Smooth muscle cell (in vitro differentiated cells): Measurements from ENCODE around the gene C6orf163. TPM values are rescaled to one million over a fixed set of nuclear protein-coding genes. Genes with fewer than 3 reads are reported as not detected.

Experiments
- DNase-seq: peaks from one replicate; lab custom pipeline; 2025; ENCODE audit not compliant: unreplicated experiment; lab: John Stamatoyannopoulos, UW
- H2AFZ ChIP-seq: fragments of 200-600 bp; sonication (generic); 2 replicates; pipeline ENCODE4 v1.6.0; 2016; ENCODE audit warnings: antibody characterized with exemption, low read depth, mild to moderate bottlenecking
- H3F3A ChIP-seq: fragments of 200-600 bp; sonication (generic); 2 replicates; pipeline ENCODE4 v1.6.0; 2017; ENCODE audit warnings: antibody characterized with exemption, low read depth
- H3K27ac ChIP-seq: fragments of 200-600 bp; sonication (generic); 2 replicates; pipeline ENCODE4 v1.5.1; 2016; ENCODE audit warnings: low read depth, mild to moderate bottlenecking
- H3K27me3 ChIP-seq: fragments of 200-600 bp; sonication (generic); 2 replicates; pipeline ENCODE4 v1.6.1; 2016; ENCODE audit warnings: low read depth, mild to moderate bottlenecking
- H3K36me3 ChIP-seq: fragments of 200-600 bp; sonication (generic); 2 replicates; pipeline ENCODE4 v1.5.1; 2016; ENCODE audit warnings: low read depth
- H3K4me1 ChIP-seq: fragments of 200-600 bp; sonication (generic); 2 replicates; pipeline ENCODE4 v1.5.1; 2016; ENCODE audit warnings: low read depth
- H3K4me2 ChIP-seq: fragments of 200-600 bp; sonication (generic); 2 replicates; pipeline ENCODE4 v1.6.0; 2016; ENCODE audit warnings: mild to moderate bottlenecking
- H3K4me3 ChIP-seq: fragments of 200-600 bp; sonication (generic); 2 replicates; pipeline ENCODE4 v1.5.1; 2016; ENCODE audit warnings: mild to moderate bottlenecking
- H3K79me2 ChIP-seq: fragments of 200-600 bp; sonication (generic); 2 replicates; pipeline ENCODE4 v1.6.0; 2016; ENCODE audit warnings: low read depth, mild to moderate bottlenecking
- H3K9ac ChIP-seq: fragments of 200-600 bp; sonication (generic); 2 replicates; pipeline ENCODE4 v1.6.0; 2016; ENCODE audit warnings: low read depth
- H3K9me3 ChIP-seq: fragments of 200-600 bp; sonication (generic); replicated peaks from 2 replicates; pipeline ENCODE4 v1.5.1; 2016; ENCODE audit warnings: low read depth
- H4K20me1 ChIP-seq: fragments of 200-600 bp; sonication (generic); 2 replicates; pipeline ENCODE4 v1.6.0; 2016; ENCODE audit warnings: low read depth
- WGBS: methylation state at CpG from one replicate; pipeline ENCODE4 v1.1.7; 2016; ENCODE audit warnings: low lambda C conversion rate; 5-methylcytosine and 5-hydroxymethylcytosine counted together
- polyA plus RNA-seq: library from polyadenylated mRNA; unstranded; fragments of >200 nt; fragmentation: Nextera tagmentation; extraction: Ambion mirVana; gene quantifications from 2 replicates; pipeline ENCODE4 v1.2.1, GENCODE V29; 2016
- total RNA-seq: library from RNA; depleted of rRNA; stranded (reverse); fragments of >200 nt; gene quantifications from 2 replicates; pipeline ENCODE4 v1.2.3, GENCODE V29; 2014
- TF ChIP-seq, protein P1 (sequence below): fragments of 200-600 bp; sonication (generic); IDR thresholded peaks from 2 replicates; pipeline ENCODE4 v1.5.1; 2017; ENCODE audit warnings: borderline replicate concordance, mild to moderate bottlenecking, antibody characterized with exemption; ENCODE audit not compliant: insufficient read depth, poor library complexity, severe bottlenecking

C6orf163 gene
- total and polyA plus RNA-seq, 2 experiments from 2014 or later: 0.59 to 3.1 TPM

- H3K36me3 ChIP-seq: no peaks in the 10 kb centered on the region
- no peaks in the 10 kb centered on the region for H3K79me2 ChIP-seq
- H2AFZ ChIP-seq: no peak overlapping the region
- no peak overlapping the region for H3K4me2 ChIP-seq
- no peaks in the 10 kb centered on the region for H4K20me1 ChIP-seq
- no peaks in the 10 kb centered on the region for H3K9me3 ChIP-seq
- DNase-seq: no peak
- no peaks in the 10 kb centered on the region for H3K4me1 ChIP-seq
- no peak overlapping the region for H3K9ac ChIP-seq
- TF ChIP-seq, protein P1, sequence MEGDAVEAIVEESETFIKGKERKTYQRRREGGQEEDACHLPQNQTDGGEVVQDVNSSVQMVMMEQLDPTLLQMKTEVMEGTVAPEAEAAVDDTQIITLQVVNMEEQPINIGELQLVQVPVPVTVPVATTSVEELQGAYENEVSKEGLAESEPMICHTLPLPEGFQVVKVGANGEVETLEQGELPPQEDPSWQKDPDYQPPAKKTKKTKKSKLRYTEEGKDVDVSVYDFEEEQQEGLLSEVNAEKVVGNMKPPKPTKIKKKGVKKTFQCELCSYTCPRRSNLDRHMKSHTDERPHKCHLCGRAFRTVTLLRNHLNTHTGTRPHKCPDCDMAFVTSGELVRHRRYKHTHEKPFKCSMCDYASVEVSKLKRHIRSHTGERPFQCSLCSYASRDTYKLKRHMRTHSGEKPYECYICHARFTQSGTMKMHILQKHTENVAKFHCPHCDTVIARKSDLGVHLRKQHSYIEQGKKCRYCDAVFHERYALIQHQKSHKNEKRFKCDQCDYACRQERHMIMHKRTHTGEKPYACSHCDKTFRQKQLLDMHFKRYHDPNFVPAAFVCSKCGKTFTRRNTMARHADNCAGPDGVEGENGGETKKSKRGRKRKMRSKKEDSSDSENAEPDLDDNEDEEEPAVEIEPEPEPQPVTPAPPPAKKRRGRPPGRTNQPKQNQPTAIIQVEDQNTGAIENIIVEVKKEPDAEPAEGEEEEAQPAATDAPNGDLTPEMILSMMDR: peak; percentile 30
- no peak overlapping the region for H3K27ac ChIP-seq
- H3F3A ChIP-seq: no peaks in the 10 kb centered on the region
- 49% methylated on average over 3 of the region's 3 CpGs for WGBS
- H3K4me3 ChIP-seq: no peak overlapping the region
- H3K27me3 ChIP-seq: no peaks in the 10 kb centered on the region
These were observed 46.7 kb downstream of the C6orf163 start for GRCh38 chr6:87391334-87391733.

DNA sequence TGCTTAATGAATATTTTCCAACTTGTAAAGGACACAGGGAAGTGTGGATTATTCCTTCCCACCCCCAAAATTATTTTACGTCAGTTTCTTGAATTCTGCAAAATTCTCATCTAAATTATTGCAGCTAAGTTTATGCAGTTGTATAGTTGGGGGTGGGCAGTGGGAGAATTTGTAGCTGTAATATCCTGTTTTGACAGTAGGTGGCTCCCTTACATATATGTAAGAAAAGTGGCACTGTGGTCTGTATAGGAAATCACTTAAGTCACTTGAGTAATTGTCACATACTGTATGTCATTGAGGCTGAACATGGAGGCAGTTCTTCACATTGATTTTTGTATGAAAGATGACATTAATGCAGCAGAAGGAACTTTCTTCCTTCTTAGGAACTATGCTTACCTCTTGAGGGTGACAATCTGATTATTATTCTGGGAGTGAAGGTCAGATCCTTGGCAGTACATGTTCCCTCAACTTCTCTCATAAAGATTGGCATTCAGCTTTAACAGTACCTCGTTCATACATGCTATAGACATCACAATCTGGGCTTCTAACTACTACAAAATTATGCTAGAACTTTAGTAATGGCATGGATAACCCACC is 48.5 kb downstream of the C6orf163 start:
- Histone ChIP-seq H3K4me3 (no peak overlapping the region), H4K20me1 (no peaks in the 10 kb centered on the region), H2AFZ (no peak overlapping the region), H3K9me3 (no peaks in the 10 kb centered on the region), H3K36me3 (no peaks in the 10 kb centered on the region), H3F3A (no peaks in the 10 kb centered on the region), H3K9ac (no peak overlapping the region), H3K4me2 (no peak overlapping the region), H3K27me3 (no peaks in the 10 kb centered on the region), H3K4me1 (no peaks in the 10 kb centered on the region), H3K79me2 (no peaks in the 10 kb centered on the region), H3K27ac (no peak overlapping the region)
- TF ChIP-seq, protein P1: peak; percentile 69
- WGBS: 15% methylated on average over 2 of the region's 2 CpGs
- no peak for DNase-seq

DNA sequence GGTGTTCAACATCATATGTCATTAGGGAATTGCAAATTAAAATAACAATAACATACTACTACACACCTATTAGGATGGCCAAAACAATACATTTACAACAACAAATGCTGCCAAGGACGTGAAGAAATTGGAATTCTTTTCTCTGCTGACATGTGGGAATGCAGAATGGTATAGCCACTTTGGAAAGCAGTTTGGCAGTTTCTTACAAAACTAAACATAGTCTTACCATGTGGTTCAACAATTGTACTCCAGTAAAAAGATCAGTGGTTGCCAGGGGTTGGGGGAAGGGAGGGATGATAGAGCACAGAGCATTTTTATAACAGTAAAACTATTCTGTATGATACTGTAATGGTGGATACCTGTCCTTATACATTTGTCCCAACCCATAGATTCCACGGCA is 50.8 kb downstream of the C6orf163 start:
- Histone ChIP-seq H3K36me3 (no peaks in the 10 kb centered on the region), H3K9ac (no peak overlapping the region), H3K27me3 (no peaks in the 10 kb centered on the region), H3K9me3 (no peaks in the 10 kb centered on the region), H2AFZ (no peak overlapping the region), H4K20me1 (no peaks in the 10 kb centered on the region), H3F3A (no peaks in the 10 kb centered on the region), H3K27ac (no peak overlapping the region), H3K4me2 (no peak overlapping the region), H3K4me1 (no peaks in the 10 kb centered on the region), H3K4me3 (no peak overlapping the region), H3K79me2 (no peaks in the 10 kb centered on the region)
- TF ChIP-seq, protein P1: no peak
- DNase-seq: no peak
- WGBS: 82% methylated on average over 2 of the region's 2 CpGs
